ENCODE measurements around the gene ZNF318.

The ZNF318 gene

DNA sequence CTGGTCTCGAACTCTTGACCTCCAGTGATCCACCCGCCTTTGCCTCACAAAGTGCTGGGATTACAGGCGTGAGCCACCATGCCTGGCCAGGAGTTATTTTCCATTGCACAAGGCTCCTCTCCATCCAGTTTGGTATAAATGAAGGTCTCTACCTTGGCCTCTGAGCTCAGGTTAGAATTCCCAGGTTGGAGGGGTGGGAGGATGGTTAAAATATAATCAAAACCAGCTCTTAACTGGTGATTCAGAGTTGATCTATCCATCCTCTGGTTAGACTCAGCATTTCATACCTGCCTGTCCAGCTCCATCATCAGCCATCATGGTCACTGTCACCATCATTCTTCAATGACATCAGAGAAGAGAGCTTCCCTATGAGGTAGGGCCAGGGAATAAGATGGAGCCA is 74.0 kb downstream of the ZNF318 start:
- Histone ChIP-seq H3K79me2 (ENCODE audit: insufficient read depth, low read length) (no peaks in the 10 kb centered on the region), H3K36me3 (ENCODE audit: insufficient read depth, low read length) (no peaks in the 10 kb centered on the region), H3K27ac (ENCODE audit: low read length) (no peak overlapping the region), H4K20me1 (ENCODE audit: insufficient read depth, low read length) (no peaks in the 10 kb centered on the region), H3K4me3 (ENCODE audit: low read depth in 1 of 2, low read length in 2 of 2) (no peak overlapping the region), H2AFZ (ENCODE audit: low read depth, low read length) (no peak overlapping the region), H3K9ac (ENCODE audit: low read depth, low read length) (no peak overlapping the region), H3K27me3 (ENCODE audit: insufficient read depth, low read length, poor library complexity) (peaks cover 13% of the 10 kb centered on the region), H3K9me3 (ENCODE audit: insufficient read depth, low read length, severe bottlenecking) (no peaks in the 10 kb centered on the region), H3K4me2 (ENCODE audit: insufficient read depth, low read length) (no peak overlapping the region), H3K4me1 (ENCODE audit: insufficient read depth, low read length) (no peaks in the 10 kb centered on the region)
- no peak for DNase-seq
- ATAC-seq (ENCODE audit: insufficient read depth, low read depth), result no peak
- no peak for TF ChIP-seq EZH2 (IDR thresholded peaks at IDR 0.05; ENCODE audit: borderline replicate concordance, low read depth, low read length, severe bottlenecking)
- TF ChIP-seq, protein P1, sequence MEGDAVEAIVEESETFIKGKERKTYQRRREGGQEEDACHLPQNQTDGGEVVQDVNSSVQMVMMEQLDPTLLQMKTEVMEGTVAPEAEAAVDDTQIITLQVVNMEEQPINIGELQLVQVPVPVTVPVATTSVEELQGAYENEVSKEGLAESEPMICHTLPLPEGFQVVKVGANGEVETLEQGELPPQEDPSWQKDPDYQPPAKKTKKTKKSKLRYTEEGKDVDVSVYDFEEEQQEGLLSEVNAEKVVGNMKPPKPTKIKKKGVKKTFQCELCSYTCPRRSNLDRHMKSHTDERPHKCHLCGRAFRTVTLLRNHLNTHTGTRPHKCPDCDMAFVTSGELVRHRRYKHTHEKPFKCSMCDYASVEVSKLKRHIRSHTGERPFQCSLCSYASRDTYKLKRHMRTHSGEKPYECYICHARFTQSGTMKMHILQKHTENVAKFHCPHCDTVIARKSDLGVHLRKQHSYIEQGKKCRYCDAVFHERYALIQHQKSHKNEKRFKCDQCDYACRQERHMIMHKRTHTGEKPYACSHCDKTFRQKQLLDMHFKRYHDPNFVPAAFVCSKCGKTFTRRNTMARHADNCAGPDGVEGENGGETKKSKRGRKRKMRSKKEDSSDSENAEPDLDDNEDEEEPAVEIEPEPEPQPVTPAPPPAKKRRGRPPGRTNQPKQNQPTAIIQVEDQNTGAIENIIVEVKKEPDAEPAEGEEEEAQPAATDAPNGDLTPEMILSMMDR (IDR thresholded peaks at IDR 0.05; ENCODE audit: borderline replicate concordance, extremely low read depth, low read length, poor library complexity, severe bottlenecking), result no peak

DNA sequence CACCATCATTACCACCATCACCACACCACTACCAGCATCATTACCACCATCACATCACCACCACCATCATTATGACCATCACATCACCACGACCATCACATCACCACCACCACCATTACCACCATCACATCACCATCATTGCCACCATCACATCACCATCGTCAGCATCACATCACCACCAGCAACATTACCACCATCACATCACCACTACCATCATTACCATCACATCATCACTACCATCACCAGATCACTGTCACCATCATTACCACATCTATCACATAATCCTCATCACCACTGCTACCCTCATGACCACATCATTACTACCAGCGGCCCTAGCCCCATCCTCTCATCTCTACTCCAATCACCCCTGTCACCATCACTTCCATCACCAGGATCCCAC is 74.9 kb downstream of the ZNF318 start:
- H2AFZ ChIP-seq (ENCODE audit: low read depth, low read length), result no peak overlapping the region
- H3K36me3 ChIP-seq (ENCODE audit: insufficient read depth, low read length), result no peaks in the 10 kb centered on the region
- H3K79me2 ChIP-seq (ENCODE audit: insufficient read depth, low read length), result no peaks in the 10 kb centered on the region
- H3K27me3 ChIP-seq (ENCODE audit: insufficient read depth, low read length, poor library complexity), result peaks cover 13% of the 10 kb centered on the region
- DNase-seq (no peak), ATAC-seq (ENCODE audit: insufficient read depth, low read depth) (no peak)
- no peak overlapping the region for H3K4me3 ChIP-seq (ENCODE audit: low read depth in 1 of 2, low read length in 2 of 2)
- TF ChIP-seq, protein P1 (IDR thresholded peaks at IDR 0.05; ENCODE audit: borderline replicate concordance, extremely low read depth, low read length, poor library complexity, severe bottlenecking), result no peak
- TF ChIP-seq EZH2 (IDR thresholded peaks at IDR 0.05; ENCODE audit: borderline replicate concordance, low read depth, low read length, severe bottlenecking), result no peak
- no peak overlapping the region for H3K4me2 ChIP-seq (ENCODE audit: insufficient read depth, low read length)
- H3K4me1 ChIP-seq (ENCODE audit: insufficient read depth, low read length), result no peaks in the 10 kb centered on the region
- H3K9me3 ChIP-seq (ENCODE audit: insufficient read depth, low read length, severe bottlenecking), result no peaks in the 10 kb centered on the region
- H3K27ac ChIP-seq (ENCODE audit: low read length), result no peak overlapping the region
- H3K9ac ChIP-seq (ENCODE audit: low read depth, low read length), result no peak overlapping the region
- H4K20me1 ChIP-seq (ENCODE audit: insufficient read depth, low read length), result no peaks in the 10 kb centered on the region

DNA sequence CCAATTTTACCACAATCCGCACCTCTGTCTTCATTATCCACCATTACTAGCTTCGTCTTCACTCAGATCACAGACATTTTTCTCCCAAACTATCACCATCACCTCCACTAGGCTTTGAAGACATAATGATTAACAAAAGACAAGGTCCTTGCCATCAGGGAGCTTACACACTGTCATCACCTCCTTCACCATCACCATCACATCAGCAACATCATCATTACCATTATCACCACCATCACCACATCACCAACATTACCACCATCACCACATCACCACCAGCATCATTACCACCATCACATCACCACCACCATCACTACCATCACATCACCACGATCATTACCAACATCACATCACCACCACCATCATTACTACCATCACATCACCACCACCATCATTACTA is 75.7 kb downstream of the ZNF318 start:
- Histone ChIP-seq H3K9me3 (ENCODE audit: insufficient read depth, low read length, severe bottlenecking) (no peaks in the 10 kb centered on the region), H3K27ac (ENCODE audit: low read length) (no peak overlapping the region), H3K4me3 (ENCODE audit: low read depth in 1 of 2, low read length in 2 of 2) (no peak overlapping the region), H2AFZ (ENCODE audit: low read depth, low read length) (no peak overlapping the region), H3K4me1 (ENCODE audit: insufficient read depth, low read length) (no peaks in the 10 kb centered on the region), H3K9ac (ENCODE audit: low read depth, low read length) (no peak overlapping the region), H3K79me2 (ENCODE audit: insufficient read depth, low read length) (no peaks in the 10 kb centered on the region), H3K27me3 (ENCODE audit: insufficient read depth, low read length, poor library complexity) (peaks cover 13% of the 10 kb centered on the region), H3K4me2 (ENCODE audit: insufficient read depth, low read length) (no peak overlapping the region), H3K36me3 (ENCODE audit: insufficient read depth, low read length) (no peaks in the 10 kb centered on the region), H4K20me1 (ENCODE audit: insufficient read depth, low read length) (no peaks in the 10 kb centered on the region)
- no peak for TF ChIP-seq EZH2 (IDR thresholded peaks at IDR 0.05; ENCODE audit: borderline replicate concordance, low read depth, low read length, severe bottlenecking)
- TF ChIP-seq, protein P1 (IDR thresholded peaks at IDR 0.05; ENCODE audit: borderline replicate concordance, extremely low read depth, low read length, poor library complexity, severe bottlenecking), result no peak
- ATAC-seq (ENCODE audit: insufficient read depth, low read depth), result no peak
- no peak for DNase-seq

DNA sequence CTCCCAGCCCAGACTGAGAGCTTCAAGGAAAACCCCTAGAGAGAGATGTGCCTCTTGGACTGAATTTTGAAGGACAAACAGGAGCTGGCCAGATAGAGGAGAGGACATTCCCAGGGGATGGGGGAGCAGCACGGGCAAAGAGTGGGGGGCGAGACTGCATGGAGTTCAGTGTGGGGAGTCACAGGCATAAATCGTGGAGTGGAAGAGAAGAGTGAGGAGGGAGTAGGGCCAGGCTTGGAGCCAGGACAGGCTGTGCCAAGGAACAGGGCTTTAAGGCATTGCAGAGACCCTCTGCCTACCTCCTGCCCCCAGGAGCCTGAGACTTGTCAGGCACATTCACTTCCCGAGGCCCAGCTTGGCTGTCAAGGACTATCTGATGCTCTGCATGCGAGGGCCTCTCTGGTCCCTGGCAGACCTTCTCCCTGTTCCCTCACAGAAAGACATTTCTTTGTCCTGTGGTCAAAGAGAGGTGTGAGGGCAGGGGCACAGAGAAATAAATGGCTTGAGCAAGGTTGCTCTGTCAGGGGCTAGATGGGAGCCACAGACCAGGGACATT is 76.6 kb downstream of the ZNF318 start:
- DNase-seq (no peak), ATAC-seq (ENCODE audit: insufficient read depth, low read depth) (no peak)
- Histone ChIP-seq H4K20me1 (ENCODE audit: insufficient read depth, low read length) (no peaks in the 10 kb centered on the region), H3K4me3 (ENCODE audit: low read depth in 1 of 2, low read length in 2 of 2) (no peak overlapping the region), H3K9ac (ENCODE audit: low read depth, low read length) (no peak overlapping the region), H2AFZ (ENCODE audit: low read depth, low read length) (no peak overlapping the region), H3K4me2 (ENCODE audit: insufficient read depth, low read length) (no peak overlapping the region), H3K27ac (ENCODE audit: low read length) (no peak overlapping the region), H3K36me3 (ENCODE audit: insufficient read depth, low read length) (no peaks in the 10 kb centered on the region), H3K79me2 (ENCODE audit: insufficient read depth, low read length) (no peaks in the 10 kb centered on the region), H3K27me3 (ENCODE audit: insufficient read depth, low read length, poor library complexity) (peaks cover 8% of the 10 kb centered on the region), H3K4me1 (ENCODE audit: insufficient read depth, low read length) (no peaks in the 10 kb centered on the region), H3K9me3 (ENCODE audit: insufficient read depth, low read length, severe bottlenecking) (no peaks in the 10 kb centered on the region)
- TF ChIP-seq EZH2 (IDR thresholded peaks at IDR 0.05; ENCODE audit: borderline replicate concordance, low read depth, low read length, severe bottlenecking), result no peak
- TF ChIP-seq, protein P1 (IDR thresholded peaks at IDR 0.05; ENCODE audit: borderline replicate concordance, extremely low read depth, low read length, poor library complexity, severe bottlenecking), result no peak
